ENCODE measurements around the gene KLB.
A peak's percentile ranks its signal among the peaks of the same experiment; 100 is the strongest.

Gene KLB

GRCh38 chr4:39446483-39446841 lies 39.7 kb downstream of the KLB start:
- H3K9ac ChIP-seq (ENCODE audit: low read depth in 1 of 2, low read length in 2 of 2), result peak overlapping the region; percentile 45 to 66
- peaks cover 14 to 15% of the 10 kb centered on the region in 2 donors for H3K4me1 ChIP-seq (ENCODE audit: control insufficient read depth in 1 of 2, insufficient read depth in 2 of 2, low read length in 2 of 2)
- H3K9me3 ChIP-seq (ENCODE audit: control insufficient read depth in 1 of 2, low read length in 2 of 2), result no peaks in the 10 kb centered on the region
- peaks cover under 1 to 2% of the 10 kb centered on the region in 2 donors for H3K36me3 ChIP-seq (ENCODE audit: control insufficient read depth in 1 of 2, insufficient read depth in 2 of 2, low read length in 2 of 2)
- H3K27me3 ChIP-seq (ENCODE audit: control insufficient read depth in 1 of 2, insufficient read depth in 2 of 2, low read length in 2 of 2), result no peaks in the 10 kb centered on the region
- no peak overlapping the region for H3K27ac ChIP-seq (ENCODE audit: low read depth, low read length)
- peak overlapping the region; percentile 73 to 77 for H3K4me3 ChIP-seq (ENCODE audit: low read depth in 1 of 2, low read length in 2 of 2)

GRCh38 chr4:39446842-39447573 lies 40.3 kb downstream of the KLB start:
- Histone ChIP-seq H3K4me1 (ENCODE audit: control insufficient read depth in 1 of 2, insufficient read depth in 2 of 2, low read length in 2 of 2) (peaks cover 14 to 15% of the 10 kb centered on the region in 2 donors), H3K27me3 (ENCODE audit: control insufficient read depth in 1 of 2, insufficient read depth in 2 of 2, low read length in 2 of 2) (no peaks in the 10 kb centered on the region), H3K9ac (ENCODE audit: low read depth in 1 of 2, low read length in 2 of 2) (peak overlapping the region; percentile 45 to 66), H3K27ac (ENCODE audit: low read depth, low read length) (no peak overlapping the region), H3K4me3 (ENCODE audit: low read depth in 1 of 2, low read length in 2 of 2) (peak overlapping the region; percentile 73 to 77), H3K9me3 (ENCODE audit: control insufficient read depth in 1 of 2, low read length in 2 of 2) (no peaks in the 10 kb centered on the region), H3K36me3 (ENCODE audit: control insufficient read depth in 1 of 2, insufficient read depth in 2 of 2, low read length in 2 of 2) (peaks cover 6 to 7% of the 10 kb centered on the region in 2 donors)

- no peak overlapping the region for H3K4me3 ChIP-seq (ENCODE audit: low read depth in 1 of 2, low read length in 2 of 2)
- H3K27me3 ChIP-seq (ENCODE audit: control insufficient read depth in 1 of 2, insufficient read depth in 2 of 2, low read length in 2 of 2), result no peaks in the 10 kb centered on the region
- H3K27ac ChIP-seq (ENCODE audit: low read depth, low read length), result no peak overlapping the region
- no peaks in the 10 kb centered on the region for H3K9me3 ChIP-seq (ENCODE audit: control insufficient read depth in 1 of 2, low read length in 2 of 2)
- H3K36me3 ChIP-seq (ENCODE audit: control insufficient read depth in 1 of 2, insufficient read depth in 2 of 2, low read length in 2 of 2), result peaks cover 35 to 42% of the 10 kb centered on the region in 2 donors
- no peak overlapping the region for H3K9ac ChIP-seq (ENCODE audit: low read depth in 1 of 2, low read length in 2 of 2)
- peaks cover 15 to 17% of the 10 kb centered on the region in 2 donors for H3K4me1 ChIP-seq (ENCODE audit: control insufficient read depth in 1 of 2, insufficient read depth in 2 of 2, low read length in 2 of 2)
Measured at GRCh38 chr4:39450618-39451017, 43.9 kb downstream of the KLB start.

- Histone ChIP-seq H3K27ac (ENCODE audit: low read depth, low read length) (no peak overlapping the region), H3K36me3 (ENCODE audit: control insufficient read depth in 1 of 2, insufficient read depth in 2 of 2, low read length in 2 of 2) (peaks cover 43 to 51% of the 10 kb centered on the region in 2 donors), H3K9me3 (ENCODE audit: control insufficient read depth in 1 of 2, low read length in 2 of 2) (no peaks in the 10 kb centered on the region), H3K4me1 (ENCODE audit: control insufficient read depth in 1 of 2, insufficient read depth in 2 of 2, low read length in 2 of 2) (peaks cover 18% of the 10 kb centered on the region in 2 donors), H3K9ac (ENCODE audit: low read depth in 1 of 2, low read length in 2 of 2) (no peak overlapping the region), H3K27me3 (ENCODE audit: control insufficient read depth in 1 of 2, insufficient read depth in 2 of 2, low read length in 2 of 2) (no peaks in the 10 kb centered on the region), H3K4me3 (ENCODE audit: low read depth in 1 of 2, low read length in 2 of 2) (no peak overlapping the region)
Measured at GRCh38 chr4:39451423-39452023, 44.8 kb downstream of the KLB start.

- no peaks in the 10 kb centered on the region for H3K27me3 ChIP-seq (ENCODE audit: control insufficient read depth in 1 of 2, insufficient read depth in 2 of 2, low read length in 2 of 2)
- no peak overlapping the region for H3K27ac ChIP-seq (ENCODE audit: low read depth, low read length)
- H3K4me1 ChIP-seq (ENCODE audit: control insufficient read depth in 1 of 2, insufficient read depth in 2 of 2, low read length in 2 of 2), result peaks cover 18 to 23% of the 10 kb centered on the region in 2 donors
- no peak overlapping the region for H3K4me3 ChIP-seq (ENCODE audit: low read depth in 1 of 2, low read length in 2 of 2)
- no peaks in the 10 kb centered on the region for H3K9me3 ChIP-seq (ENCODE audit: control insufficient read depth in 1 of 2, low read length in 2 of 2)
- no peak overlapping the region for H3K9ac ChIP-seq (ENCODE audit: low read depth in 1 of 2, low read length in 2 of 2)
- peaks cover 48 to 59% of the 10 kb centered on the region in 2 donors for H3K36me3 ChIP-seq (ENCODE audit: control insufficient read depth in 1 of 2, insufficient read depth in 2 of 2, low read length in 2 of 2)
Measured at GRCh38 chr4:39452153-39452859, 45.6 kb downstream of the KLB start.

GRCh38 chr4:39452860-39453587 lies 46.3 kb downstream of the KLB start:
- Histone ChIP-seq H3K4me3 (ENCODE audit: low read depth in 1 of 2, low read length in 2 of 2) (no peak overlapping the region), H3K9me3 (ENCODE audit: control insufficient read depth in 1 of 2, low read length in 2 of 2) (no peaks in the 10 kb centered on the region), H3K4me1 (ENCODE audit: control insufficient read depth in 1 of 2, insufficient read depth in 2 of 2, low read length in 2 of 2) (peaks cover 17 to 22% of the 10 kb centered on the region in 2 donors), H3K27ac (ENCODE audit: low read depth, low read length) (no peak overlapping the region), H3K27me3 (ENCODE audit: control insufficient read depth in 1 of 2, insufficient read depth in 2 of 2, low read length in 2 of 2) (no peaks in the 10 kb centered on the region), H3K36me3 (ENCODE audit: control insufficient read depth in 1 of 2, insufficient read depth in 2 of 2, low read length in 2 of 2) (peaks cover 52 to 61% of the 10 kb centered on the region in 2 donors), H3K9ac (ENCODE audit: low read depth in 1 of 2, low read length in 2 of 2) (no peak overlapping the region)

DNA sequence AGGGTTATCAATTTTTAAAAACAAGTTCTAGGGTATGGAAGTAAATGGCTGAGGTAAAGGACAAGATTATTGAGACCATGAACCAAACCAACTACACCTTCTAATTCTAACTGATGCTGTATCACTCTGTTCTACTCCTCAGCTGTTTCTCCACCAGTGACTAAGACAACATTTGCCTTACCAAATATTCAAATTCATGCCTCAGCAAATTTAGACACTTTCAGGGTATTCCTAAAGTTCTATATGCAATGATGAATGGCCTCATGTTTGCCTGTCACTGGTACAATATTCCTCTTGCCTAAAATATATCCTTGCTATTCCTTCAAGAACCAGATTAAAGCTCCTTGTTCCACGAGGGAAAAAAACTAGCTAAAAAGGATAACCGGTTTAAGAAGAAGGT lies 47.0 kb downstream of the KLB start:
- Histone ChIP-seq H3K36me3 (ENCODE audit: control insufficient read depth in 1 of 2, insufficient read depth in 2 of 2, low read length in 2 of 2) (peaks cover 52 to 61% of the 10 kb centered on the region in 2 donors), H3K9me3 (ENCODE audit: control insufficient read depth in 1 of 2, low read length in 2 of 2) (no peaks in the 10 kb centered on the region), H3K4me3 (ENCODE audit: low read depth in 1 of 2, low read length in 2 of 2) (no peak overlapping the region), H3K9ac (ENCODE audit: low read depth in 1 of 2, low read length in 2 of 2) (no peak overlapping the region), H3K27ac (ENCODE audit: low read depth, low read length) (no peak overlapping the region), H3K27me3 (ENCODE audit: control insufficient read depth in 1 of 2, insufficient read depth in 2 of 2, low read length in 2 of 2) (no peaks in the 10 kb centered on the region), H3K4me1 (ENCODE audit: control insufficient read depth in 1 of 2, insufficient read depth in 2 of 2, low read length in 2 of 2) (peaks cover 17 to 22% of the 10 kb centered on the region in 2 donors)

GRCh38 chr4:39455486-39455885 lies 48.8 kb downstream of the KLB start:
- H3K9me3 ChIP-seq (ENCODE audit: control insufficient read depth in 1 of 2, low read length in 2 of 2), result no peaks in the 10 kb centered on the region
- peaks cover 52 to 61% of the 10 kb centered on the region in 2 donors for H3K36me3 ChIP-seq (ENCODE audit: control insufficient read depth in 1 of 2, insufficient read depth in 2 of 2, low read length in 2 of 2)
- no peak overlapping the region for H3K9ac ChIP-seq (ENCODE audit: low read depth in 1 of 2, low read length in 2 of 2)
- H3K27me3 ChIP-seq (ENCODE audit: control insufficient read depth in 1 of 2, insufficient read depth in 2 of 2, low read length in 2 of 2), result no peaks in the 10 kb centered on the region
- H3K27ac ChIP-seq (ENCODE audit: low read depth, low read length), result no peak overlapping the region
- H3K4me3 ChIP-seq (ENCODE audit: low read depth in 1 of 2, low read length in 2 of 2), result no peak overlapping the region
- peaks cover 22 to 23% of the 10 kb centered on the region in 2 donors for H3K4me1 ChIP-seq (ENCODE audit: control insufficient read depth in 1 of 2, insufficient read depth in 2 of 2, low read length in 2 of 2)

GRCh38 chr4:39456946-39457763 lies 50.4 kb downstream of the KLB start:
- Histone ChIP-seq H3K9ac (ENCODE audit: low read depth in 1 of 2, low read length in 2 of 2) (peak overlapping the region; percentile 91 to 99), H3K4me1 (ENCODE audit: control insufficient read depth in 1 of 2, insufficient read depth in 2 of 2, low read length in 2 of 2) (peaks cover 22 to 23% of the 10 kb centered on the region in 2 donors), H3K4me3 (ENCODE audit: low read depth in 1 of 2, low read length in 2 of 2) (peak overlapping the region; percentile 79 to 85), H3K27ac (ENCODE audit: low read depth, low read length) (no peak overlapping the region), H3K9me3 (ENCODE audit: control insufficient read depth in 1 of 2, low read length in 2 of 2) (no peaks in the 10 kb centered on the region), H3K27me3 (ENCODE audit: control insufficient read depth in 1 of 2, insufficient read depth in 2 of 2, low read length in 2 of 2) (no peaks in the 10 kb centered on the region), H3K36me3 (ENCODE audit: control insufficient read depth in 1 of 2, insufficient read depth in 2 of 2, low read length in 2 of 2) (peaks cover 45 to 53% of the 10 kb centered on the region in 2 donors)

Data from duodenal mucosa (tissue), 2 donors.